NCI-H2227 (cell line): Measurements from ENCODE around the gene FAM168A.
"Not testable (repeated sequence)": the region's sequence is repeated elsewhere in the genome, so short reads cannot be mapped to it uniquely, and the experiment has no call there.

Experiments
- DNase-seq: peaks from one replicate; lab custom pipeline; 2025; ENCODE audit not compliant: unreplicated experiment; lab: John Stamatoyannopoulos, UW

FAM168A gene

GRCh38 chr11:73597336-73597955 is 466 bp downstream of the FAM168A start:
- no peak for DNase-seq

GRCh38 chr11:73596547-73596946 is 1.4 kb downstream of the FAM168A start:
- DNase-seq = no peak

- no peak for DNase-seq
These were observed 5.3 kb downstream of the FAM168A start for GRCh38 chr11:73592640-73593039.

- DNase-seq = no peak
These were observed 6.2 kb downstream of the FAM168A start for GRCh38 chr11:73591743-73592142.

GRCh38 chr11:73590991-73591390 is 6.9 kb downstream of the FAM168A start:
- no peak for DNase-seq

GRCh38 chr11:73586791-73587190 is 11.1 kb downstream of the FAM168A start:
- no peak for DNase-seq

GRCh38 chr11:73585834-73586575 is 11.9 kb downstream of the FAM168A start:
- no peak for DNase-seq

GRCh38 chr11:73584831-73585230 is 13.1 kb downstream of the FAM168A start:
- no peak for DNase-seq

- no peak for DNase-seq
These were observed 15.3 kb downstream of the FAM168A start for GRCh38 chr11:73582653-73583052.

GRCh38 chr11:73580749-73581148 is 17.2 kb downstream of the FAM168A start:
- DNase-seq = not testable (repeated sequence)

- DNase-seq = no peak
These were observed 18.1 kb downstream of the FAM168A start for GRCh38 chr11:73579641-73580434.

GRCh38 chr11:73578592-73579185 is 19.2 kb downstream of the FAM168A start:
- DNase-seq = no peak

- no peak for DNase-seq
These were observed 20.4 kb downstream of the FAM168A start for GRCh38 chr11:73577496-73577917.

- peak; percentile 89 for DNase-seq
These were observed 21.7 kb downstream of the FAM168A start for GRCh38 chr11:73576185-73576614.

- not testable (repeated sequence) for DNase-seq
These were observed 25.9 kb downstream of the FAM168A start for GRCh38 chr11:73571982-73572381.

GRCh38 chr11:73570415-73571114 is 27.3 kb downstream of the FAM168A start:
- DNase-seq = no peak

- DNase-seq = no peak
These were observed 30.7 kb downstream of the FAM168A start for GRCh38 chr11:73566977-73567755.

- DNase-seq = no peak
These were observed 31.5 kb downstream of the FAM168A start for GRCh38 chr11:73566422-73566821.

GRCh38 chr11:73565804-73566203 is 32.1 kb downstream of the FAM168A start:
- no peak for DNase-seq

- DNase-seq = peak; percentile 21
These were observed 33.0 kb downstream of the FAM168A start for GRCh38 chr11:73564903-73565302.
